Neuronal stem cell (in vitro differentiated cells): ENCODE data around the gene SLC2A4.

ENCODE experiments used
- DNase-seq: peaks from one replicate; pipeline ENCODE4 v3.0.0-alpha.2; 2013; ENCODE audit warnings: low spot score
- H2AFZ ChIP-seq: one replicate; pipeline ENCODE4 v1.6.1; 2013; ENCODE audit warnings: mild to moderate bottlenecking, low read length, inconsistent platforms
- H2AK5ac ChIP-seq: 2 replicates; pipeline ENCODE4 v1.6.1; 2013; ENCODE audit warnings: low read depth, mild to moderate bottlenecking, inconsistent platforms, low read length, moderate library complexity, mixed read lengths
- H2BK120ac ChIP-seq: 2 replicates; pipeline ENCODE4 v1.6.1; 2013; ENCODE audit warnings: low read depth, mild to moderate bottlenecking, inconsistent platforms, low read length, moderate library complexity, mixed read lengths
- H2BK12ac ChIP-seq: one replicate; pipeline ENCODE4 v1.6.1; 2013; ENCODE audit warnings: low read length, inconsistent platforms
- H2BK15ac ChIP-seq: 2 replicates; pipeline ENCODE4 v1.6.1; 2013; ENCODE audit warnings: mild to moderate bottlenecking, low read length, inconsistent platforms, mixed read lengths
- H2BK5ac ChIP-seq: one replicate; pipeline ENCODE4 v1.6.1; 2013; ENCODE audit warnings: inconsistent platforms, mild to moderate bottlenecking, low read length, moderate library complexity
- H3K14ac ChIP-seq: one replicate; pipeline ENCODE4 v1.6.1; 2013; ENCODE audit warnings: low read length, inconsistent platforms
- H3K18ac ChIP-seq: 2 replicates; pipeline ENCODE4 v1.6.1; 2013; ENCODE audit warnings: low read length, inconsistent platforms
- H3K23ac ChIP-seq: 2 replicates; pipeline ENCODE4 v1.6.1; 2013; ENCODE audit warnings: low read depth, mild to moderate bottlenecking, mixed read lengths, low read length, inconsistent platforms; ENCODE audit not compliant: poor library complexity
- H3K27ac ChIP-seq: replicated peaks from 3 replicates; pipeline ENCODE4 v1.5.1; 2013; ENCODE audit warnings: low read length, inconsistent platforms
- H3K27me3 ChIP-seq, 3 experiments: 2 replicates each; pipeline ENCODE4 v1.6.1; 2013; ENCODE audit warnings: low read length in 3 of 3, mild to moderate bottlenecking in 2 of 3, inconsistent platforms in 1 of 3, low read depth in 1 of 3, mixed read lengths in 1 of 3, moderate library complexity in 1 of 3; ENCODE audit not compliant: control insufficient read depth in 3 of 3, insufficient read depth in 3 of 3
- H3K36me3 ChIP-seq, 2 donors: replicated peaks in 1 of 2; 2 replicates each; pipeline ENCODE4 v1.6.1; 2013; ENCODE audit warnings: low read length in 2 of 2; ENCODE audit not compliant: control insufficient read depth in 2 of 2, insufficient read depth in 2 of 2
- H3K4ac ChIP-seq: 2 replicates; pipeline ENCODE4 v1.6.1; 2013; ENCODE audit warnings: inconsistent platforms, mild to moderate bottlenecking, low read length, moderate library complexity
- H3K4me1 ChIP-seq, 2 donors: 1 replicate in 1 of 2; 2 replicates in 1 of 2; pipeline ENCODE4 v1.6.1; 2013; ENCODE audit warnings: low read length in 2 of 2, low read depth in 1 of 2; ENCODE audit not compliant: control insufficient read depth in 2 of 2, insufficient read depth in 1 of 2
- H3K4me2 ChIP-seq: one replicate; pipeline ENCODE4 v1.6.1; 2013; ENCODE audit warnings: mild to moderate bottlenecking, low read length, inconsistent platforms; ENCODE audit not compliant: insufficient read depth, poor library complexity, severe bottlenecking
- H3K4me3 ChIP-seq, 2 donors: 2 replicates each; pipeline ENCODE4 v1.5.1; 2013; ENCODE audit warnings: low read length in 2 of 2, mild to moderate bottlenecking in 2 of 2, inconsistent platforms in 1 of 2, moderate library complexity in 1 of 2
- H3K79me1 ChIP-seq: one replicate; pipeline ENCODE4 v1.6.1; 2013; ENCODE audit warnings: low read depth, mild to moderate bottlenecking, inconsistent platforms, low read length, moderate library complexity
- H3K9ac ChIP-seq: one replicate; pipeline ENCODE4 v1.6.1; 2013; ENCODE audit warnings: mild to moderate bottlenecking, low read depth, low read length, inconsistent platforms; ENCODE audit not compliant: poor library complexity
- H3K9me3 ChIP-seq, 2 donors: replicated peaks in 1 of 2; 2 replicates each; pipeline versions ENCODE3 to v1.6.1; 2013; ENCODE audit warnings: low read length in 2 of 2, mild to moderate bottlenecking in 2 of 2, inconsistent platforms in 1 of 2, low read depth in 1 of 2, mixed read lengths in 1 of 2, moderate library complexity in 1 of 2; ENCODE audit not compliant: control insufficient read depth in 2 of 2, insufficient read depth in 1 of 2
- H4K8ac ChIP-seq: one replicate; pipeline ENCODE4 v1.6.1; 2013; ENCODE audit warnings: low read depth, mild to moderate bottlenecking, inconsistent platforms, low read length, moderate library complexity
- H4K91ac ChIP-seq: one replicate; pipeline ENCODE4 v1.6.1; 2013; ENCODE audit warnings: low read length, low read depth, mild to moderate bottlenecking, inconsistent platforms; ENCODE audit not compliant: poor library complexity
- WGBS, 2 donors: extraction: QIAGEN DNeasy Blood & Tissue Kit; methylation state at CpG; one replicate each; pipeline ENCODE4 v1.1.7; 2013; ENCODE audit warnings: missing lambda C conversion rate in 2 of 2, mixed read lengths in 1 of 2; ENCODE audit not compliant: insufficient read length in 2 of 2, insufficient replicate concordance in 1 of 2; ENCODE audit errors: extremely low coverage in 2 of 2; 5-methylcytosine and 5-hydroxymethylcytosine counted together

The SLC2A4 gene

GRCh38 chr17:7262192-7262934, 19.2 kb upstream of the SLC2A4 start, which contains the start of gene CLDN7:
Gene CLDN7, minus strand, starts transcription at chr17:7262478. Its CDS starts 435 bp downstream, at chr17:7262043.
- DNase-seq: no peak
- H3K18ac ChIP-seq: peak within 1 kb of the TSS; percentile 92
- H3K36me3 ChIP-seq: peaks cover 13 to 34% of the 10 kb centered on the region in 2 donors
- H2BK15ac ChIP-seq: peak within 1 kb of the TSS; percentile 94
- H3K4me2 ChIP-seq: peak within 1 kb of the TSS; percentile 89
- H3K23ac ChIP-seq: peak within 1 kb of the TSS; percentile 100
- peak within 1 kb of the TSS in 1 of 2 donors; percentile 73 for H3K4me3 ChIP-seq
- peak within 1 kb of the TSS; percentile 30 for H2BK12ac ChIP-seq
- H3K4ac ChIP-seq: peak within 1 kb of the TSS; percentile 53
- WGBS, 2 donors: no CpG with 5 or more reads among the region's 64 CpGs
- H4K91ac ChIP-seq: no peak within 1 kb of the TSS
- peaks cover 7 to 11% of the 10 kb centered on the region in 2 donors for H3K4me1 ChIP-seq
- no peak within 1 kb of the TSS for H3K27ac ChIP-seq
- peaks cover 3% of the 10 kb centered on the region for H3K79me1 ChIP-seq
- H2AFZ ChIP-seq: peak within 1 kb of the TSS; percentile 55
- H4K8ac ChIP-seq: no peak within 1 kb of the TSS
- H2AK5ac ChIP-seq: peak within 1 kb of the TSS; percentile 96
- H2BK120ac ChIP-seq: no peak within 1 kb of the TSS
- H3K27me3 ChIP-seq: peaks cover 20 to 45% (median 44%) of the 10 kb centered on the region in 3 experiments
- peak within 1 kb of the TSS; percentile 60 for H3K9ac ChIP-seq
- H3K14ac ChIP-seq: peak within 1 kb of the TSS; percentile 89
- peaks cover 0 to 1% of the 10 kb centered on the region in 2 donors for H3K9me3 ChIP-seq
- H2BK5ac ChIP-seq: peak within 1 kb of the TSS; percentile 90

- peaks cover 3% of the 10 kb centered on the region for H3K79me1 ChIP-seq
- no peak overlapping the region for H3K9ac ChIP-seq
- peaks cover 20 to 45% (median 44%) of the 10 kb centered on the region in 3 experiments for H3K27me3 ChIP-seq
- H3K36me3 ChIP-seq: peaks cover 11 to 27% of the 10 kb centered on the region in 2 donors
- peak overlapping the region; percentile 11 for H3K18ac ChIP-seq
- peak overlapping the region; percentile 35 for H2BK15ac ChIP-seq
- peak overlapping the region; percentile 90 for H2BK5ac ChIP-seq
- H3K9me3 ChIP-seq: peaks cover 0 to 1% of the 10 kb centered on the region in 2 donors
- H2BK12ac ChIP-seq: no peak overlapping the region
- H2AK5ac ChIP-seq: peak overlapping the region; percentile 96
- H3K4ac ChIP-seq: no peak overlapping the region
- peak overlapping the region; percentile 3 for H3K23ac ChIP-seq
- H3K27ac ChIP-seq: no peak overlapping the region
- peaks cover 7 to 11% of the 10 kb centered on the region in 2 donors for H3K4me1 ChIP-seq
- peak overlapping the region in 1 of 2 donors; percentile 50 for H3K4me3 ChIP-seq
- H2AFZ ChIP-seq: peak overlapping the region; percentile 55
- H2BK120ac ChIP-seq: no peak overlapping the region
- peak overlapping the region; percentile 34 for H3K4me2 ChIP-seq
- no peak for DNase-seq
- H4K91ac ChIP-seq: no peak overlapping the region
- no peak overlapping the region for H4K8ac ChIP-seq
- WGBS, 2 donors: no CpG with 5 or more reads among the region's 26 CpGs
- peak overlapping the region; percentile 21 for H3K14ac ChIP-seq
Observed at GRCh38 chr17:7262935-7263800, 18.4 kb upstream of the SLC2A4 start.

- H3K4me1 ChIP-seq: peaks cover 7 to 11% of the 10 kb centered on the region in 2 donors
- no peak overlapping the region for H3K9ac ChIP-seq
- no peak overlapping the region for H2BK12ac ChIP-seq
- no peak overlapping the region for H4K8ac ChIP-seq
- WGBS, 2 donors: no CpG with 5 or more reads among the region's 4 CpGs
- H4K91ac ChIP-seq: no peak overlapping the region
- no peak overlapping the region for H3K14ac ChIP-seq
- DNase-seq: no peak
- H3K4ac ChIP-seq: no peak overlapping the region
- H3K27me3 ChIP-seq: peaks cover 20 to 45% (median 44%) of the 10 kb centered on the region in 3 experiments
- H3K36me3 ChIP-seq: peaks cover 8 to 21% of the 10 kb centered on the region in 2 donors
- H3K79me1 ChIP-seq: peaks cover 3% of the 10 kb centered on the region
- no peak overlapping the region for H3K18ac ChIP-seq
- peaks cover 0 to 1% of the 10 kb centered on the region in 2 donors for H3K9me3 ChIP-seq
- H3K4me3 ChIP-seq: no peak overlapping the region
- H2AK5ac ChIP-seq: no peak overlapping the region
- no peak overlapping the region for H2BK120ac ChIP-seq
- H3K23ac ChIP-seq: no peak overlapping the region
- no peak overlapping the region for H2BK5ac ChIP-seq
- H2BK15ac ChIP-seq: peak overlapping the region; percentile 35
- no peak overlapping the region for H3K4me2 ChIP-seq
- H3K27ac ChIP-seq: no peak overlapping the region
- peak overlapping the region; percentile 55 for H2AFZ ChIP-seq
Observed at GRCh38 chr17:7263801-7264078, 17.8 kb upstream of the SLC2A4 start.

- Histone ChIP-seq H2AFZ (no peak overlapping the region), H2BK5ac (no peak overlapping the region), H3K79me1 (peaks cover under 1% of the 10 kb centered on the region), H2AK5ac (no peak overlapping the region), H4K91ac (no peak overlapping the region), H3K9ac (no peak overlapping the region), H3K4me1 (peaks cover 7 to 11% of the 10 kb centered on the region in 2 donors), H3K36me3 (no peaks in the 10 kb centered on the region), H3K4ac (no peak overlapping the region), H3K18ac (no peak overlapping the region), H2BK120ac (no peak overlapping the region), H3K27ac (no peak overlapping the region), H3K23ac (no peak overlapping the region), H3K4me2 (no peak overlapping the region), H2BK15ac (no peak overlapping the region), H4K8ac (no peak overlapping the region), H3K27me3 (peaks cover 12 to 32% (median 26%) of the 10 kb centered on the region in 3 experiments), H3K14ac (no peak overlapping the region), H3K9me3 (peaks cover 0 to 1% of the 10 kb centered on the region in 2 donors), H2BK12ac (no peak overlapping the region), H3K4me3 (no peak overlapping the region)
- WGBS, 2 donors: no CpG with 5 or more reads among the region's 1 CpG
- DNase-seq: no peak
Observed at GRCh38 chr17:7266784-7267183, 14.7 kb upstream of the SLC2A4 start.
